GM23338 (cell line): ENCODE measurements around the gene CLIP1. TPM values are rescaled to one million over a fixed set of nuclear protein-coding genes. Genes with fewer than 3 reads are reported as not detected.

Experiments
- ATAC-seq: fragments of 200-7000 bp; cut with Tn5 transposase; 3 replicates; pipeline ENCODE4 v1.9.1; 2020
- DNase-seq: peaks from one replicate; pipeline ENCODE4 v3.0.0-alpha.2; 2015; ENCODE audit warnings: low spot score
- H2AFZ ChIP-seq: fragments of 200-600 bp; sonication (generic); 2 replicates; pipeline ENCODE4 v1.8.0; 2016; ENCODE audit warnings: antibody characterized with exemption, mild to moderate bottlenecking, moderate library complexity
- H3F3A ChIP-seq: fragments of 200-600 bp; sonication (generic); replicated peaks from 2 replicates; pipeline ENCODE4 v1.8.0; 2017; ENCODE audit warnings: antibody characterized with exemption, mixed run types, low read depth
- H3K27ac ChIP-seq: fragments of 200-600 bp; sonication (generic); 2 replicates; pipeline ENCODE4 v1.6.1; 2016; ENCODE audit warnings: low read depth
- H3K27me3 ChIP-seq: fragments of 200-600 bp; sonication (generic); 2 replicates; pipeline ENCODE4 v1.8.0; 2016; ENCODE audit warnings: mild to moderate bottlenecking, mixed run types, moderate library complexity; ENCODE audit not compliant: insufficient read depth
- H3K36me3 ChIP-seq: fragments of 200-600 bp; sonication (generic); 2 replicates; pipeline ENCODE4 v1.8.0; 2016; ENCODE audit warnings: mild to moderate bottlenecking; ENCODE audit not compliant: insufficient read depth
- H3K4me1 ChIP-seq: fragments of 200-600 bp; sonication (generic); 2 replicates; pipeline ENCODE4 v1.8.0; 2016; ENCODE audit warnings: mild to moderate bottlenecking, moderate library complexity; ENCODE audit not compliant: insufficient read depth
- H3K4me2 ChIP-seq: fragments of 200-600 bp; sonication (generic); 2 replicates; pipeline ENCODE4 v1.7.1; 2017; ENCODE audit warnings: mixed run types
- H3K4me3 ChIP-seq: fragments of 200-600 bp; sonication (generic); 2 replicates; pipeline ENCODE4 v1.6.1; 2016; ENCODE audit warnings: mixed run types
- H3K79me2 ChIP-seq: fragments of 200-600 bp; sonication (generic); replicated peaks from 2 replicates; pipeline ENCODE4 v1.8.0; 2017; ENCODE audit warnings: mild to moderate bottlenecking; ENCODE audit not compliant: insufficient read depth
- H3K9me2 ChIP-seq: fragments of 200-600 bp; sonication (generic); 2 replicates; pipeline ENCODE4 v1.8.0; 2017; ENCODE audit not compliant: insufficient read depth
- H4K20me1 ChIP-seq: fragments of 200-600 bp; sonication (generic); replicated peaks from 2 replicates; pipeline ENCODE4 v1.8.0; 2017; ENCODE audit warnings: mild to moderate bottlenecking; ENCODE audit not compliant: insufficient read depth
- H3K27ac Mint-ChIP-seq: 2 replicates; pipeline ENCODE4 v1.8.0; 2020; ENCODE audit warnings: inconsistent platforms, mild to moderate bottlenecking, moderate library complexity, mixed read lengths
- H3K27me3 Mint-ChIP-seq: 3 replicates; pipeline ENCODE4 v1.8.0; 2022; ENCODE audit warnings: low read depth, mild to moderate bottlenecking, moderate library complexity, mixed read lengths, inconsistent platforms; ENCODE audit not compliant: insufficient read depth, poor library complexity
- H3K36me3 Mint-ChIP-seq: 3 replicates; pipeline ENCODE4 v1.8.0; 2021; ENCODE audit warnings: low read depth, mild to moderate bottlenecking, inconsistent platforms, moderate library complexity, mixed read lengths
- H3K4me1 Mint-ChIP-seq: 3 replicates; pipeline ENCODE4 v1.8.0; 2020; ENCODE audit warnings: mild to moderate bottlenecking, inconsistent platforms, mixed read lengths
- H3K4me3 Mint-ChIP-seq: 3 replicates; pipeline ENCODE4 v1.8.0; 2021; ENCODE audit warnings: moderate library complexity, mild to moderate bottlenecking, inconsistent platforms, mixed read lengths
- H3K9me3 Mint-ChIP-seq: 3 replicates; pipeline ENCODE4 v1.8.0; 2020; ENCODE audit warnings: moderate library complexity, mild to moderate bottlenecking, inconsistent platforms, mixed read lengths
- CTCF ChIP-seq, 2 experiments: fragments of 200-600 bp in 1 of 2; sonication (generic) in 1 of 2; conservative IDR thresholded peaks; 2 replicates each; pipeline versions ENCODE4 v1.5.1 to v1.6.1; 2016 to 2017; ENCODE audit warnings: antibody characterized with exemption in 2 of 2, low read depth in 2 of 2, mild to moderate bottlenecking in 2 of 2, moderate library complexity in 1 of 2
- EZH2phosphoT487 ChIP-seq: fragments of 200-600 bp; sonication (generic); IDR thresholded peaks from one replicate; pipeline ENCODE4 v1.8.1; 2018; ENCODE audit warnings: antibody characterized with exemption; ENCODE audit not compliant: unreplicated experiment
- POLR2AphosphoS5 ChIP-seq: IDR thresholded peaks from 2 replicates; pipeline ENCODE4 v1.6.1; 2016; ENCODE audit warnings: antibody characterized with exemption, low read depth
- STAT1 ChIP-seq: IDR thresholded peaks from one replicate; pipeline ENCODE4 v1.6.1; 2016; ENCODE audit warnings: antibody characterized with exemption; ENCODE audit not compliant: unreplicated experiment
- ZNF462 ChIP-seq: fragments of 250-450 bp; sonication (Bioruptor Pico); IDR thresholded peaks from 2 replicates; pipeline ENCODE4 v1.5.0; 2020; ENCODE audit warnings: mild to moderate bottlenecking, moderate library complexity
- polyA plus RNA-seq: library from polyadenylated mRNA; unstranded; fragments of >200 nt; fragmentation: Nextera tagmentation; extraction: Ambion mirVana; gene quantifications from 2 replicates; pipeline ENCODE4 v1.2.1, GENCODE V29; 2016
- total RNA-seq: library from RNA; depleted of rRNA; stranded (reverse); fragments of >200 nt; shearing (Covaris generic); gene quantifications from 2 replicates; pipeline ENCODE4 v1.2.3, GENCODE V29; 2014

CLIP1 gene
- total and polyA plus RNA-seq, 2 experiments from 2014 or later, result 11.5 to 21.1 TPM

- no peak for TF ChIP-seq ZNF462 (CRISPR knock-in tag)
These were observed 58.7 kb downstream of the CLIP1 start (continued) for GRCh38 chr12:122363782-122364181.

- TF ChIP-seq STAT1, result no peak
- no peak for TF ChIP-seq ZNF462 (CRISPR knock-in tag)
- TF ChIP-seq EZH2phosphoT487, result no peak
- TF ChIP-seq POLR2AphosphoS5, result no peak
- no peak for TF ChIP-seq CTCF (conservative IDR thresholded peaks at IDR 0.05; ENCODE audit: low read depth in 2 of 2)
- H3K27me3 ChIP-seq, result no peaks in the 10 kb centered on the region
- no peak overlapping the region for H2AFZ ChIP-seq
- no peaks in the 10 kb centered on the region for H3K79me2 ChIP-seq
- H3K4me3 ChIP-seq, result no peak overlapping the region
- Mint-ChIP-seq H3K9me3 (no peaks in the 10 kb centered on the region), H3K36me3 (peaks cover 22% of the 10 kb centered on the region), H3K4me3 (no peak overlapping the region), H3K27me3 (no peaks in the 10 kb centered on the region), H3K4me1 (peaks cover 10% of the 10 kb centered on the region), H3K27ac (no peak overlapping the region)
- ATAC-seq (no peak), DNase-seq (no peak)
- H3K27ac ChIP-seq, result no peak overlapping the region
- H3K4me1 ChIP-seq, result no peaks in the 10 kb centered on the region
- H3K9me2 ChIP-seq, result no peaks in the 10 kb centered on the region
- no peaks in the 10 kb centered on the region for H3K36me3 ChIP-seq
- no peak overlapping the region for H3K4me2 ChIP-seq
- H3F3A ChIP-seq, result no peaks in the 10 kb centered on the region
- H4K20me1 ChIP-seq, result no peaks in the 10 kb centered on the region
These were observed 59.7 kb downstream of the CLIP1 start for GRCh38 chr12:122362755-122363154.
